Hepatocyte (in vitro differentiated cells): ENCODE results near the gene AADAT. TPM values are rescaled to one million over a fixed set of nuclear protein-coding genes. Genes with fewer than 3 reads are reported as not detected.

Experiments
- DNase-seq: peaks from one replicate; pipeline ENCODE4 v3.0.0-alpha.2; 2016; ENCODE audit warnings: low spot score
- H2AFZ ChIP-seq: fragments of 200-600 bp; sonication (generic); 2 replicates; pipeline ENCODE4 v1.6.0; 2016; ENCODE audit warnings: antibody characterized with exemption, mild to moderate bottlenecking
- H3K27ac ChIP-seq: fragments of 200-600 bp; sonication (generic); 2 replicates; pipeline ENCODE4 v1.5.1; 2016; ENCODE audit warnings: mild to moderate bottlenecking
- H3K27me3 ChIP-seq: fragments of 200-600 bp; sonication (generic); 2 replicates; pipeline ENCODE4 v1.6.1; 2016
- H3K36me3 ChIP-seq: fragments of 200-600 bp; sonication (generic); replicated peaks from 2 replicates; pipeline ENCODE4 v1.5.1; 2016; ENCODE audit warnings: low read depth; ENCODE audit not compliant: insufficient read depth
- H3K4me1 ChIP-seq: fragments of 200-600 bp; sonication (generic); 2 replicates; pipeline ENCODE4 v1.5.1; 2016; ENCODE audit warnings: mild to moderate bottlenecking, moderate library complexity; ENCODE audit not compliant: insufficient read depth
- H3K4me2 ChIP-seq: fragments of 200-600 bp; sonication (generic); 2 replicates; pipeline ENCODE4 v1.6.0; 2016
- H3K4me3 ChIP-seq: fragments of 200-600 bp; sonication (generic); 2 replicates; pipeline ENCODE4 v1.5.1; 2016; ENCODE audit warnings: mild to moderate bottlenecking
- H3K79me2 ChIP-seq: fragments of 200-600 bp; sonication (generic); 2 replicates; pipeline ENCODE4 v1.6.0; 2017; ENCODE audit warnings: mild to moderate bottlenecking
- H3K9me2 ChIP-seq: fragments of 200-600 bp; sonication (generic); replicated peaks from 2 replicates; pipeline ENCODE4 v1.6.0; 2017; ENCODE audit warnings: mild to moderate bottlenecking; ENCODE audit not compliant: insufficient read depth
- H3K9me3 ChIP-seq: fragments of 200-600 bp; sonication (generic); 2 replicates; pipeline ENCODE4 v1.5.1; 2016; ENCODE audit warnings: low read depth, mild to moderate bottlenecking
- H4K20me1 ChIP-seq: fragments of 200-600 bp; sonication (generic); 2 replicates; pipeline ENCODE4 v1.6.0; 2016; ENCODE audit warnings: mild to moderate bottlenecking; ENCODE audit not compliant: insufficient read depth, poor library complexity, severe bottlenecking
- CTCF ChIP-seq: fragments of 200-600 bp; sonication (generic); IDR thresholded peaks from 2 replicates; pipeline ENCODE4 v1.5.1; 2016; ENCODE audit warnings: antibody characterized with exemption, mild to moderate bottlenecking; ENCODE audit not compliant: poor library complexity
- EZH2 ChIP-seq: fragments of 200-600 bp; sonication (generic); IDR thresholded peaks from 2 replicates; pipeline ENCODE4 v1.6.1; 2016; ENCODE audit warnings: antibody characterized with exemption, mild to moderate bottlenecking, borderline replicate concordance
- EZH2phosphoT487 ChIP-seq: fragments of 200-600 bp; sonication (generic); IDR thresholded peaks from one replicate; pipeline ENCODE4 v1.6.1; 2018; ENCODE audit warnings: antibody characterized with exemption, mild to moderate bottlenecking, low read depth, moderate library complexity; ENCODE audit not compliant: unreplicated experiment, severe bottlenecking
- WGBS: methylation state at CpG from one replicate; pipeline ENCODE4 v1.1.6; 2016; ENCODE audit warnings: low lambda C conversion rate; ENCODE audit errors: missing lambda C conversion rate; 5-methylcytosine and 5-hydroxymethylcytosine counted together
- polyA plus RNA-seq: library from polyadenylated mRNA; unstranded; fragments of >200 nt; fragmentation: Nextera tagmentation; extraction: Ambion mirVana; gene quantifications from 2 replicates; pipeline ENCODE4 v1.2.1, GENCODE V29; 2016
- total RNA-seq: library from RNA; depleted of rRNA; stranded (reverse); fragments of >200 nt; gene quantifications from 2 replicates; pipeline ENCODE4 v1.2.3, GENCODE V29; 2014

The AADAT gene
- total and polyA plus RNA-seq, 2 experiments from 2014 or later: 10.3 to 11.1 TPM

GRCh38 chr4:170090352-170091052 lies 746 bp upstream of the AADAT start:
- Histone ChIP-seq H3K27ac (peak overlapping the region; percentile 82), H2AFZ (peak overlapping the region; percentile 98), H4K20me1 (no peaks in the 10 kb centered on the region)

GRCh38 chr4:170089274-170089667 lies 485 bp downstream of the AADAT start:
- TF ChIP-seq CTCF (no peak), EZH2 (no peak), EZH2phosphoT487 (no peak)
- H2AFZ ChIP-seq: peak overlapping the region; percentile 98
- no peaks in the 10 kb centered on the region for H3K36me3 ChIP-seq
- peak overlapping the region; percentile 82 for H3K27ac ChIP-seq
- H3K4me2 ChIP-seq: peak overlapping the region; percentile 97
- DNase-seq: peak; percentile 64
- no peaks in the 10 kb centered on the region for H3K27me3 ChIP-seq
- H3K4me1 ChIP-seq: peaks cover 9% of the 10 kb centered on the region
- peaks cover 4% of the 10 kb centered on the region for H3K9me2 ChIP-seq
- peak overlapping the region; percentile 93 for H3K4me3 ChIP-seq
- H4K20me1 ChIP-seq: no peaks in the 10 kb centered on the region
- H3K9me3 ChIP-seq: no peaks in the 10 kb centered on the region
- WGBS: 2% methylated on average over 16 of the region's 18 CpGs
- H3K79me2 ChIP-seq: peaks cover 11% of the 10 kb centered on the region

More at GRCh38 chr4:170090352-170091052, 746 bp upstream of the AADAT start:
- no peak for DNase-seq
- H3K36me3 ChIP-seq: no peaks in the 10 kb centered on the region
- no peaks in the 10 kb centered on the region for H3K27me3 ChIP-seq
- no peaks in the 10 kb centered on the region for H3K9me3 ChIP-seq
- WGBS: 16% methylated on average over 9 of the region's 9 CpGs
- peaks cover 9% of the 10 kb centered on the region for H3K4me1 ChIP-seq
- peak overlapping the region; percentile 97 for H3K4me2 ChIP-seq
- peaks cover 4% of the 10 kb centered on the region for H3K9me2 ChIP-seq
- H3K79me2 ChIP-seq: peaks cover 11% of the 10 kb centered on the region
- no peak for TF ChIP-seq CTCF
- no peak for TF ChIP-seq EZH2phosphoT487
- TF ChIP-seq EZH2: no peak
- H3K4me3 ChIP-seq: peak overlapping the region; percentile 93

- TF ChIP-seq CTCF (no peak), EZH2phosphoT487 (no peak), EZH2 (no peak)
- Histone ChIP-seq H3K4me3 (peak overlapping the region; percentile 93), H3K9me2 (peaks cover 4% of the 10 kb centered on the region), H2AFZ (peak overlapping the region; percentile 98), H4K20me1 (no peaks in the 10 kb centered on the region), H3K36me3 (no peaks in the 10 kb centered on the region), H3K4me1 (peaks cover 9% of the 10 kb centered on the region), H3K27ac (peak overlapping the region; percentile 82), H3K9me3 (no peaks in the 10 kb centered on the region), H3K79me2 (peaks cover 11% of the 10 kb centered on the region), H3K27me3 (no peaks in the 10 kb centered on the region), H3K4me2 (peak overlapping the region; percentile 97)
- 48% methylated on average over 2 of the region's 2 CpGs for WGBS
- no peak for DNase-seq
These were observed 1.0 kb downstream of the AADAT start for GRCh38 chr4:170088716-170089115.
